Anterior cingulate cortex (tissue), 58 donors: Measurements from ENCODE around the gene MDM2.

Experiments
- DNase-seq, 58 donors: peaks; one replicate each; lab custom pipeline; 2025; lab: John Stamatoyannopoulos, UW

The MDM2 gene

GRCh38 chr12:68870443-68870842 is 62.5 kb downstream of the MDM2 start:
- DNase-seq = no peak

- DNase-seq = no peak
Measured at GRCh38 chr12:68871396-68871795, 63.4 kb downstream of the MDM2 start.

- no peak for DNase-seq
Measured at GRCh38 chr12:68871921-68872320, 63.9 kb downstream of the MDM2 start.

GRCh38 chr12:68873316-68873715 is 65.3 kb downstream of the MDM2 start:
- no peak for DNase-seq

- peak in 14 of 58 donors; percentile 5 to 53 (median 18) for DNase-seq
Measured at GRCh38 chr12:68876461-68876860, 68.5 kb downstream of the MDM2 start.

GRCh38 chr12:68877583-68877982 is 69.6 kb downstream of the MDM2 start:
- DNase-seq = no peak

GRCh38 chr12:68878283-68878682 is 70.3 kb downstream of the MDM2 start:
- no peak for DNase-seq

- no peak for DNase-seq
Measured at GRCh38 chr12:68878846-68879245, 70.9 kb downstream of the MDM2 start.

GRCh38 chr12:68880660-68881325 is 72.8 kb downstream of the MDM2 start:
- DNase-seq = peak in 5 of 58 donors; percentile 4 to 41 (median 12)

GRCh38 chr12:68882251-68882964 is 74.4 kb downstream of the MDM2 start:
- DNase-seq = no peak

GRCh38 chr12:68883151-68883550 is 75.2 kb downstream of the MDM2 start:
- no peak for DNase-seq

- DNase-seq = no peak
Measured at GRCh38 chr12:68884251-68884650, 76.3 kb downstream of the MDM2 start.

GRCh38 chr12:68885381-68885780 is 77.4 kb downstream of the MDM2 start:
- no peak for DNase-seq

GRCh38 chr12:68886636-68887572 is 78.9 kb downstream of the MDM2 start:
- no peak for DNase-seq

GRCh38 chr12:68887641-68888040 is 79.7 kb downstream of the MDM2 start:
- no peak for DNase-seq

- DNase-seq = no peak
Measured at GRCh38 chr12:68888243-68888642, 80.3 kb downstream of the MDM2 start.

GRCh38 chr12:68890701-68891113 is 82.7 kb downstream of the MDM2 start:
- no peak for DNase-seq

GRCh38 chr12:68891141-68891540 is 83.2 kb downstream of the MDM2 start:
- DNase-seq = no peak

GRCh38 chr12:68893201-68893600 is 85.2 kb downstream of the MDM2 start:
- DNase-seq = no peak

- DNase-seq = no peak
Measured at GRCh38 chr12:68893741-68894140, 85.8 kb downstream of the MDM2 start.

- no peak for DNase-seq
Measured at GRCh38 chr12:68894276-68894855, 86.4 kb downstream of the MDM2 start.
